Activated T-cell treated with anti-CD3 and anti-CD28 coated beads, Interleukin-2, amount 50 U/mL, for 48 hours (primary cell): ENCODE measurements around the gene CEP112.

Experiments
- DNase-seq, 2 experiments: peaks; one replicate each; pipeline ENCODE4 v3.0.0-alpha.2; 2020

Gene CEP112

GRCh38 chr17:66063686-66064085, 128.2 kb downstream of the CEP112 start:
- DNase-seq = no peak

- DNase-seq = no peak
These were observed 135.8 kb downstream of the CEP112 start for GRCh38 chr17:66056148-66056547.

DNA sequence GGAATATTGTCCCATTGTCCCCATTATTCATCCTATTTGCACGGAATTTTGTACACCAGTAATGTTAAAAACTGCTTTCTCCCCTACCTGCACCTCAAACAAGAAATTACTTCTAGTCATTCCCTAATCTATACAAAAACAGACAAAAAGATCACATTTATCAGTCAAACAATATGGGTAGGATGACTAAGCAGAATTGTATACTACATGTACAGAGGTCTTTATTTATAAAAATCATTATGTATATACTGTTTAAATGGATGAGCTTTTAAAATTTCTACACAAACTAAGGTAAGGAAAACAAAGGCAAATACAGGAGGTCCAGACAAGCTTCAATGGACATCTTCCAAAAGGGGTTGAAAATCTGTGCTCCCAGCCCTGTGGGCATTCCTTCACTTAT, 137.7 kb downstream of the CEP112 start:
- DNase-seq = no peak

GRCh38 chr17:66044083-66044482, 147.8 kb downstream of the CEP112 start:
- DNase-seq = no peak

- no peak for DNase-seq
These were observed 148.5 kb downstream of the CEP112 start for GRCh38 chr17:66043419-66043818.

- no peak for DNase-seq
These were observed 151.5 kb downstream of the CEP112 start for GRCh38 chr17:66040402-66040801.

DNA sequence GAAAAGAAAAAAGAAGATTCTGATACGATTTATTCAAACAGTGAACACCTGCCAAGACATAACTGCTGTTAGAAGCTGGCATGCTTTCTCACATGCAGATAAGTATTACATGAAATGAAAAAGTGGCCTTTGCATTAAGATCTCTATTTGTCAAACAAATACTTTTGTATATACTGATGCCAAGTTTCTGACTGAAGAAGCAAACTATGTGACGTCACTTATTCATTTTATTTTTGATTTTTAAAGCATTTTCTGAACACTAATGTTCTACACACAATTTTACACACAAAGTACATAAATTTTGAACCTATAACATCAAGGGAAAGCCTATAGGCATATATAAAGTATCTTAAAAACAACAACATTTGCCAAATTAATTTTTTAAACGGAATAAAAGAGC, 153.8 kb downstream of the CEP112 start:
- no peak for DNase-seq

GRCh38 chr17:66037221-66037620, 154.7 kb downstream of the CEP112 start:
- no peak for DNase-seq

GRCh38 chr17:66032082-66032712, 159.7 kb downstream of the CEP112 start:
- no peak for DNase-seq

GRCh38 chr17:66025551-66025950, 166.4 kb downstream of the CEP112 start:
- DNase-seq = no peak

GRCh38 chr17:66021757-66022156, 170.2 kb downstream of the CEP112 start:
- DNase-seq = no peak

DNA sequence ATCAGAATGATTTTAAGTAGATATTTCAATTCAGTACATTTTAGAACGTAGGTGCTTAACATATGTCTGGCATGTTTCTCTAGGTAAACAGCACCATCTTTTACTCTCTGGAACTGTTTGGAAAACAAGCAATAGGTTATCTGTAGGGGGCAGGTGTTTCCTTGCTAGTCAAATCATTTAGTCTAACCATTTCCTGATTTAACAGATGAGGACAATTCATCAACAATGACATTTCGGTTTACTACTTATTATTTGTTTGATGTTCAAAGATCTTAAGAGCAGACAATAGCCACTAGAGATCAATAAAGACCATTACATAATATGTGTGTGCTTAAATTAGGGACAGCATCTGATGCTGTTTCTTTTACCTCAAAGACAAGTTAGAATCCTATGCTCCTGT, 173.1 kb downstream of the CEP112 start:
- no peak for DNase-seq

DNA sequence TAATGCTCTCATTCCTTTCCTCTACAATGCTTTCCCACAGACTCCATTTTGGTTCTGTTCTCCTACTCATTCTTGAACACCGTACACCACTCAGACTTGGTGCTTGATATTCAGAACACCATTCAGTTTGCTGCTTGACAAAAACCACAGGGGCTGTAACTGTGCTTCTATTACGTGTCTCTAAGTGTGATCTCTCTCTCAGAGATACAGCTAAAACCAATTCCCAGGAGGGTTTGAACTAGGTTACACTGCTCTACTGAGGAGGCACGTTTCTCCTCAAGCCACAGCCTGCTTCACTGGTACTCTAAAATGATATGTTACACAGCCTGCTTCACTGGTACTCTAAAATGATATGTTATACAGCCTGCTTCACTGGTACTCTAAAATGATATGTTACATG, 175.7 kb downstream of the CEP112 start:
- no peak for DNase-seq

GRCh38 chr17:66008680-66009079, 183.3 kb downstream of the CEP112 start:
- no peak for DNase-seq

GRCh38 chr17:66006654-66007053, 185.3 kb downstream of the CEP112 start:
- no peak for DNase-seq

- no peak for DNase-seq
These were observed 189.1 kb downstream of the CEP112 start for GRCh38 chr17:66002812-66003211.

DNA sequence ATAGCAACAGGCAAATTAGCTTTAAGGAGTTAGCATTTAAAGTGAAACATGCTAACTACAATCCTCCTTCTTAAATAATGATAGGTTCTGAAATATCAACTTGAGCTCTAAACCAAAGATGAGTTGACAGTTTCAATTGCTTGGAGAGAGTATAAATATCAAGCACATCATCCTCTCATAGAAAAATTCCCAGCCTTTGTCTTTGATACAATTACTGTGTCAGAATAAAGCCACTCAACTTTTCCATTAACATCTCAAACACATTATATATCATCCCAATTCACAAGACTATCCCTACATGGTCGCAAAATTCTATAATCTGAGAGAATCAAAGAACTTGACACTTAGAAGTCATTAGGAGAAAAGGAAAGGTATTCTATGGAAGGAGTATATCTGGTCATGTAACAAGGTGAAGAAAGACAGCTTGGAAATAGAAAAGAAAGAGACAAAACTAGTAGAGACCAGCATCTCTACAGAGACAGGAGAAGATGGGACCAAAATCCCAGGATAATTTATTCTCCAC, 189.8 kb downstream of the CEP112 start:
- no peak for DNase-seq

- DNase-seq = no peak
These were observed 191.7 kb downstream of the CEP112 start for GRCh38 chr17:66000216-66000615.

- no peak for DNase-seq
These were observed 193.3 kb downstream of the CEP112 start for GRCh38 chr17:65998675-65999074.

DNA sequence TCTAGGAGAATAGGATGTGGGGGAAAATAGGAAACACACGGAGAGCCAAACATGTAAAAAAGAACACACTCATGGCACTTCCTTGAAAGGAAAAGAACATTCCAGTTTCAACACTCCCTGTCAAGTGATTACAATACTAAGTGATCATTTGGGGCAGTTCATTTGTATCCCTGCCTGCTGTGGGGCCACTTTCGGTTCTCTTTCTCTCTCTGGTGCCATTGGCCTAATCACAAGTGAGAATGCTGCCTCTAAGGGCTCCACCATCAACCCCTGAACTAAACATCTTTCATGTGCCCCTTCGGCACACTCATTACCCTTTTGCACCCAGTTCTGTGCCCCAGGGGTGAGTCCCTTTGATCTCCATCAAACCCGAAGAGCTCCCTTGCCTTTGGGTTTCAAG, 197.3 kb downstream of the CEP112 start:
- DNase-seq = no peak

DNA sequence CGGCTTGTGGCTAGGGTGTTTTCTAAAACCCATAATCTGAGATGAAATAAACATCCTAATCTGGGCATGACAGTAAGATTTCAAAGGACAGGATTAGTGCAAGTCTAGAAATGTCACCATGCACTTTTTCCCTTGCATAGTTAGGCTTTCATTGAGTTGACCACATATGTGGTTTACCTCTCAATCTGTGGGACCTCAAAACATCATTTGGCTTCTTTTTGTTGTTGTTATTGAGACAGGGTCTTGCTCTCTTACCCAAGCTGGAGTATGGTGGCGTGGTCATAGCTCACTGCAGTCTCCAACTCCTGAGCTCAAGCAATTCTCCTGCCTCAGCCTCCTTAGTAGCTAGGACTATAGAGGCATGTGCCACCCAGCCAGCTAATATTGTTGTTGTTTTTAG, 197.8 kb downstream of the CEP112 start:
- no peak for DNase-seq

DNA sequence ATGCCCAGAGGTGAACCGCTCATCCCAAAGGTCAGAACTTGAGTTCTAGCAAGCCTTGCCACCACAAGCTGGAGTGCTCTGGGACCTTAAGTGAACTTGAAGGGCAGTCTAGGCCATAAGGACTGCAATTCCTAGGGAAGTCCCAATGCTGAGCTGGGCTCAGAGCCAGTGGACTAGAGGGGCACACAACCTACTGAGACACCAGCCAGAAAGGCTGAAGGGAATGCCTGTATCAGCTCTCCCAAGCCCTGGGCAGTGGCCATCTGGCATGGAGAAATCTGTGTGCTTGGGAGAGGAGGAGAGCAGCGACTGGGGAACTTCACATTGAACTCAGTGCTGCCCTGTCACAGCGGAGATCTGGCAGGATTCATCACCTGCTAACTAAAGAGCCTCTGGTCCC, 201.3 kb downstream of the CEP112 start:
- DNase-seq = no peak

- no peak for DNase-seq
These were observed 203.5 kb downstream of the CEP112 start for GRCh38 chr17:65988451-65988850.

DNA sequence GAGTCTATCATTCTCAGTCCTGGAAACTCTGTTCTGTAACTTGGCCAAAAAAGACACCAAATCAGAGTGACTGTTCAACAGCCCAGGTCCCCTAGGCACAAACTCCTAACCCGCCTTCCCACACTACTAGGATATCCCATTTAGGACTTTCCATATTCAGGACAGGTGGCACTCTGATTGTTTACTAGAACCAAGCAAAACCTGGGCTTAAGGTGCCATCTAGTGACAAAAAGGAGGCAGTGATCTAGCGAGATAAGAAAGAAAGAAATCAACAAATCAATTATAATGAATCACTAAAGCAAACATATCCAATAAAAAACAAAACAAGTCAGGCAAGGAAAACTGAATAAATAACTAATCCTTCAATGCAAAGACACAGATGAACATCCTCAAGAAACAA, 203.9 kb downstream of the CEP112 start:
- DNase-seq = peak in 1 of 2 experiments; percentile 16

- DNase-seq = no peak
These were observed 206.4 kb downstream of the CEP112 start for GRCh38 chr17:65985571-65985970.
